NCI-H748 (cell line): ENCODE results near the gene CSNK1G1.
A peak's percentile ranks its signal among the peaks of the same experiment; 100 is the strongest.
"Not testable (repeated sequence)": the region's sequence is repeated elsewhere in the genome, so short reads cannot be mapped to it uniquely, and the experiment has no call there.

Experiments
- DNase-seq: peaks from one replicate; lab custom pipeline; 2025; ENCODE audit not compliant: unreplicated experiment; lab: John Stamatoyannopoulos, UW

The CSNK1G1 gene

DNA sequence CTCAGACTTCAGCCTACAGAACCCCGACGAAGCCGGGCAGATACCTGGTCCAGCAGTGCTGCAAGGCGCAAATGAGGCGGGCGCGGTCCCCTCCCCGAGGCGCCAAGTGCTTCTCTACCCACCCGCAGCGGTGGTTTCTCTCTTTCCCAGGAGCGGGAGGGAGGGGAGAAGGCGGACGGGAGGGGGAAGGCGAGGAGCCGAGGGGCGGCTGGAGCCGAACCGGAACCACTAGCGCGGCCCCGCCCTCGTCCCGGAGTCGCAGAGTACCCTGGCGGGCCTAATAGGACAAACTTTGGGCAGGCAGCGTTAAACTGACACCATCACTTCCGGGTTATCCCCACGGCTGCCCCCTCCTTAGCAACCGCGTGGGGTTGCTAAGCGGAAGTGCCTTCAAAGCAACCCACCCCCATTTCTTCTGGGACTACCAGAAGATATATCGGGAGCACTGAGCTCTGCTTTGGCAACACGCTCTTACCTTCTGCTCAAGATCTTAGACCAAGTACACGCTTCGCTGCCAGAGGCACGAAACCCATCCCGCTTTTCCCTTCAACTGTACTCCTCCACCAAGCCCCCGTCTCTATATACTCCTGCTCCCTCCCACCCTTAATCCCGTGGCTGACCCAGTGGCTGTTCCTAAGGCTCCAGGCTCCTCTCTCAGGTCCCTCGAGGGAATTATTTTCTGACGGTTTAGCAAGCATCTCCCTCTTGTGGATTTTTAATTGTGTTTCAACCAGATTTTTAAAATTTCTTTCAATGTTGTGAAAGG is at the start of gene CSNK1G1:
Gene CSNK1G1, minus strand, starts transcription at position 230 of the 766 bp plus-strand sequence. CDS start 55,674 bp downstream, outside the sequence.
- peak; percentile 94 for DNase-seq

DNA sequence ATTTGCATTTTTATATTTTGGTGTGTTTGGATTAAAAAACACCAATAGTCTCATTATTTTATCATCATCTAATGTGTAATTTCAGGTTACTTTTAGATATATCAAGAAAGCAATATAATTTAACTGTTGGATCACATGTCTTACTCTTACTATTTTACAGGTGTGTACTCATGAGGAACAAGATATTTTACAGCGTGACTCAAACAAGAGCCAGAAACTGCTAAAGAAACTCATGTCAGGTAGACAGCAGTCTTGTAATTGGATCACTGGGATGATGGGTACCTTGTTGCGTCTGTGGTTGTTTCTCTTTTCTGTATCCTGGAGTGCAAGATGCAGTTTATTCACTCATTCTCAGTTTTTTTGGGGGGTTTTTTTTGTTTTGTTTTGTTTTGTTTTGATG is 44.6 kb upstream of the CSNK1G1 start:
- no peak for DNase-seq

DNA sequence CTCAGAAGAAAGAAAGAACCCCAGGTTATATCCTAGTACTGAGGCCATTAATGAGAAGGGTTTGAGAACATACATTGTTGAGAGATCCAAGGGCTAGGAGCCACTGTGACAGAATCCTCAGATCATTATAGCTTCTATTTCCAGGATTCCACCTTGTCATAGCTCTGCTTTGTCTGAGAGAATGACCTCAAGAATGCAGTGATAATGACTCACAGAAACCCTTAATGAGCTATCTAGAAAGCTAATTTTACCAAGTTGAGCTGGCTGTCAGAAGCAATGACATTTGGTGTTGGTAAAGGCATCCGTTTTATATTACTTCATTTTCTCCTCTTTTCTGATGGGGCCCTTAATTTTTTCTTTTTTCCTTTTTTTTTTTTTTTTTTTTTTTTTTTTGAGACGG is 42.6 kb upstream of the CSNK1G1 start:
- no peak for DNase-seq

DNA sequence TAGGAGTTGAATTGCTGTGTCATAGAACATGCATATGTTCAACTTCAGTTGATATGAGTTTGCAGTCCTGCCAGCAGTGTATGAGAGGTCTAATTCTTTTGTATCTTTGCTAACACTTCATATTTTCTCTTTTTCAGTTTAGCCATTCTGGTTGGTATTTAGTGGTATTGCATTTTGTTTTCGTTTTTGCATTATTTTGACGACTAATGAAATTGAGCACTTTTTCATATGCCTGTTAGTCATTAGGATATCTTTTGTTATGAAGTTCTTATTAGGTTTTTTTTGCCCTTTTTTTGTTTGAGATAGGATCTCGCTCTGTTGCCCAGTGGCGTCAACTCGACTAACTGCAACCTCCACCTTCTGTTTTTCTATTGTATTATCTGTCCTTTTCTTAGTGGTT is 40.8 kb upstream of the CSNK1G1 start:
- no peak for DNase-seq

DNA sequence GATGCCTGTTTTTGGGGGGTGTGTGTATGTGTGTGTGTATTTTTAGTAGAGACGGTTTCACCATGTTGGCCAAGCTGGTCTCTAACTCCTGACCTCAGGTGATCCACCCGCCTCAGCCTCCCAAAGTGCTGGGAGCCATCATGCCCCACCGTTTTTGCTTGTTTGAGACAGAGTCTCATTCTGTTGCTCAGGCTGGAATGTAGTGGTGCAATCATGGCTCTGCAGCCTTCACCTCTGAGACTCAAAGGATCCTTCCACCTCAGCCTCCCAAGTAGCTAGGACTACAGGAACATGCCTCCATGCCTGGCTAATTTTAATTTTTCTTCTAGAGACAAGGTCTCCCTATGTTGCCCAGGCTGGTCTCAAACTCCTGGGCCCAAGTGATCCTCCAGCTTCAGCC is 36.5 kb upstream of the CSNK1G1 start:
- DNase-seq: not testable (repeated sequence)

DNA sequence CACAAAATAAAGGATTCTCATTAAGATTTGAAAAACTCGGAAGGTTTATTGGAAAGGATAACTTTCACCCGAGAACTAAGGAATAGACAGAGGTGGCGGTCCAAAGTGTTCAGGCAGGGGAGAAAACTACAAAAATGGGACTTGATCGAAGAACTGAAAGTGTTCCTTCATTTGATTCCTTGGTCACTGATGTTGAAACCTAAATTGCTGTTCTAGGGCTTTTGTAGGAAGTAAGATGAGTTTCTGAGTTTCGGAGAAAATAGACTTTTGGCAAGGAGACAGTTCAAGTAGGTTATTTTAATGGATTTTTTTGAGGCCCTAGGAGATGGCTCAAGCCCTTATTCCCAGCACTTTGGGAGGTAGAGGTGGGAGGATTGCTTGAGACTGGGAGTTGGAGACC is 33.1 kb upstream of the CSNK1G1 start:
- no peak for DNase-seq

DNA sequence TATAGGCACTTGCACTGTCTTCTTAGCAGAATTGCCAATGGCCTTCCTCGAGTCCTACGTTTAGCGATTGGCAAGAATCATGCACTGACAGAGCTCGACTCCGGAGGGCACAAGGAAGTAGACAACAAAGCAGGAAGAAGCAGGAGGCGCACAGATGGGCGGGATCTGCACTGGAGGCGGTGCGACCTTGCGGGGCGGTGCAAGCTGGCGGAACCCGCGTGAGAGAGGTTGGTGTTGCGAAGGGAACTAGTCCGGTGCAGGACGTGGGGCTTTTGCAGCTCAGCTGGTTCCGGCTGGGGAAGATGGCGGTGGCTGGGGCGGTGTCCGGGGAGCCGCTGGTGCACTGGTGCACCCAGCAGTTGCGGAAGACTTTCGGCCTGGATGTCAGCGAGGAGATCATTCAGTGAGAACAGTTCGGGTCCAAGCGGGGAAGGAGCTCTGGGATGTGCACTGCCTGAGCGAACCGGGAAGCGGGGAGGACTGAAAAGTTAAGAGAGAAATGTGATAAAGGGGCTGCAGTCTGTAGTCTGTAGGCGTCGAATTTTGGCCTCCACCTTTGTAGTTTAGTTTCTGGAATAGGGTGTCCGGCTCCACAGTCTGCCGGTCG is 31.7 kb upstream of the CSNK1G1 start, which contains the start of gene TRIP4:
Gene TRIP4, plus strand, starts transcription at position 275 of the 607 bp plus-strand sequence. Its CDS starts 28 bp downstream, at position 303.
- DNase-seq: peak; percentile 94

DNA sequence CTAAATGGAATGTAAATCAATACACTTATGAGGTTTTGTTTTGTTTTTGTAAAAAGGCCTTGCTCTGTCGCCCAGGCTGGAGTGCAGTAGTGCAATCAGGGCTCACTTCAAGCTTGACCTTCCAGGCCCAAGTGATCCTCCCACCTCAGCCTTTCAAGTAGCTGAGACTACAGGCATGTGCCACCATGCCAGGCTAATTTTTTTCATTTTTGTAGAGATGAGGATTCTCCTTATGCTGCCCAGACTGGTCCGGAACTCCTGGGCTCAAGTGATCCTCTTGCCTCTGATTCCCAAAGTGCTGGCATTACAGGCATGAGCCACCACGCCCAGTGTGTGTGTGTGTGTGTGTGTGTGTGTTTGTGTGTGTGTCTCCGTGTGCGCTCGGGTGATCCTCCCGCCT is 30.3 kb upstream of the CSNK1G1 start:
- no peak for DNase-seq

DNA sequence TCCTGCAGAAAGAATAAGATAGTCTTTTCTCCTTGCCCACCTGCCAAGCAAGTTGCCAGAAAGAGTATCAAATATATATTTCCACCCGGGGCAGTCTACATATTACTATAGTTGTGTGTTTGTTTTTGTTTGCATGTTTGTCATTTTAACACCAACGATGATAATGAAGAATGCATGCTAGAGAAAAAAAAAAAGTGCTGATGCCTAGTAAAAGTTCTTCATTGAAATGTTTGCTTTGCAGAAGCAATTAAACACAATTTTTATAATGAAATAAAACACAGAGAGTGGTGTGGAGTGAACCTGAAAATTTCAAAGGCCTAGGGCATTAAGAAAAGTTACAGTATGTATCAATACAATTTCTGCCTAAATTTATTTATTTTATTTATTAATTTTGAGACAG is 27.8 kb upstream of the CSNK1G1 start:
- DNase-seq: no peak

DNA sequence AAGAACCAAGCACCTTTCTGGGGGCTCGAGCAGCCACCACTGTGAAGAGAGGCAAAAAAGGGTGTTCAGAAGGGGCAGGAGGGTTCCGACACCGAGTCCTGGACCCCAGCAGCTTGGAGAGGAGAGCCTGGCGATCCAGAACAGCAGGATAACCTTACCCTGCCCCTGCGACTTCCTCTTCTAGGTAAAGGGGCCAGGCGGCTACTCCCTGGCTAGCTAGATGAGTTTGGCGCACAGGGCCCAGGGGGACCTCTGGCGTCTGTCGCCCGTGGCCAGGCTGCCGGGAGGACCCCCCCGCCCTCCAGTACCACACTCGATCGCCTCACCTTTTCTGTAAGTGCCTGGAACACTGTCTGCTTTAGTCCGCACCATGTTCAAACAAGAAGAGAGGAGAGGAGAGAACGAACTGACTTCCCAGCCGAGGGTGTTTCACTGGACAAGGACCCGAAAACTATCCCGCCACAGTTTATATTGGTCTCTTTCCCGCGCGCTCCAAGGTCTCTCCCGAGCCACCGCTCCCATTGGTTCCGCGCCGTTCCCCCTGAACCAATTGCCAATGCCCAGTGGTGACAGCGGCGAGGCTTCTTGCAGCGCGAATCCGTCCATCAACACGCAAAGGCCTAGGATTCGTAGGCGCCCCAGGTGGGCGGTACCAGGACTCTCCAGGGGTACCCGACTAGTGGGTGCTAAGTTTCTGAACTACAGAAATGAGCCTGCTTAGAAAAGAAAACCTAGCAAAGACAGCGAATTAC is 25.2 kb upstream of the CSNK1G1 start, which contains the start of gene PCLAF:
Gene PCLAF, minus strand, starts transcription at position 442 of the 752 bp plus-strand sequence. Its CDS starts 70 bp downstream, at position 372.
- DNase-seq: peak; percentile 94

DNA sequence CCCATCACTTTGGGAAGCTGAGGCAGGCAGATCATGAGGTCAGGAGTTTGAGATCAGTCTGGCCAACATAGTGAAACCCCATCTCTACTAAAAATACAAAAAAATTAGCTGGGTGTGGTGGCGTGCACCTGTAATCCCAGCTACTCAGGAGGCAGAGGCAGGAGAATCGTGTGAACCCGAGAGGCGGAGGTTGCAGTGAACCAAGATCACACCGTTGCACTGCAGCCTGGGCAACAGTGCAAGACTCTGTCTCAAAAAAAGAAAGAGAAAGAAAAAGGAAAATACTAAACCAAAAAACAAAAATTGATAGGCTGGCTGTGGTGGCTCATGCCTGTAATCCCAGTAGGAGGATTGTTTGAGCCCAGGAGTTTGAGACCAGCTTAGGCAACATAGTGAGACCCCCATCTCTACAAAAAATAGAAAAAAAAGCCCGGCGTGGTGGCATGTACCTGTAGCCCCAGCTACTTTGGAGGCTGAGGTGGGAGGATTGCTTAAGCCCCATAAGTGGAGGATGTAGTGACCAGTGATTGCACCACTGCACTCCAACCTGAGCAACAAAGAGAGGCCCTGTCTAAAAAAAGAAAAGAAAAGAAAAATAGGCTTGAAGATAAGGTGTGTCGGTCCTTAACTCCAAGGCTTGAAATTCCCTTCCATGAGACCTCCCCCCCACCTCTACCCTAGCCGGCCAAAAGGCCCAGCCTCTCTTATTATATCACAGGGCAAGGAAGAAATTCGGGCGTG is 24.3 kb upstream of the CSNK1G1 start:
- not testable (repeated sequence) for DNase-seq

DNA sequence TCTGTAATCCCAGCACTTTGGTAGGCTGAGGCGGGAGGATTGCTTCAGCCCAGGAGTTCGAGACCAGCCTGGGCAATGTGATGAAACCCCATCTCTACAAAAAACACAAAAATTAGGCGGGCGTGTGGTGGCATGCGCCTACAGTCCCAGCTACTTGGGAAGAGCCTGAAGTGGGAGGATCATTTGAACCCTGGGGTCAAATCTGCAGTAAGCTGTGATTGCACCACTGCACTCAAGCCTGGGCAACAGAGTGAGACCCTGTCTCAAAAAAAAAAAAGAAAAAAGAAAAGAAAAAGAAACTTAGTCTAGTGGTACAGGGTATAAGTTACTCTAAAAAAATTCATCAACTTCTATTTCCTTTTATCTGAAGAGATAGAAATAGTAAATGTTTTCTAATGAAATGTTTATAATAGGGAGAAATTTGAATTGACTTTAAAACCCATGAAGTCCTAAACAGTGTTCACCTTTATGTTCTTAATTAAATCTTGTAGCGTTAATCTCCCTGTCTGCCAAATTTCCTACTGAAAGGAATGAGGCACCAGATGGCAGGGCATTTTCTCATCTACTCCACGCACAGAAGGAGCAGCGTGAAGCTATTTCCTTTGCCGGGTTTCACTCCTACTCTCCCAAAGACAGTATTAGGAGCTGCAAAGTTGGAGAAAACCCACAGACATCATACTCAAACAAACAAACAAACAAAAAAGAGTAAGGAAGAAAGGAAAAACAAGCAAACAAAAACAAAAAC is 23.4 kb upstream of the CSNK1G1 start:
- no peak for DNase-seq

DNA sequence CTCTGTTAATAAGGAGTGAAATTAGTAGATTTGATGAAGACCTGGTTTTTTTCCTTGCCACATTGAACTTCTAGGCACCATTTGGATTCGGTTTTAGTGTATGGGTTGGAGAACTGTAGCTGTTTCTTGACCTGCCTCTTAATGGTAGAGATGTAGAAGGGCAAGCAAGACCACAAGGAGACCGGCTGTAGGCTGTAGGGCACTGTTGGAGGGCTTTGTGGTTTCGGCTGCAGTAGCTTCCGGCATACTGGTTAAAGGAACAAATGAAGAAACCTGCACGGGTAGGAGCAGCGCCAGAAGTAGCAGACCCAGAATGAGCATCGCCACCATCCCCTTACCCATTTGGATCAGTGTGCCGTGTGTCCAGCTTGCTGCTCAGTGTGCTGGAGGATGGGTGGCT is 17.4 kb upstream of the CSNK1G1 start:
- DNase-seq: no peak

DNA sequence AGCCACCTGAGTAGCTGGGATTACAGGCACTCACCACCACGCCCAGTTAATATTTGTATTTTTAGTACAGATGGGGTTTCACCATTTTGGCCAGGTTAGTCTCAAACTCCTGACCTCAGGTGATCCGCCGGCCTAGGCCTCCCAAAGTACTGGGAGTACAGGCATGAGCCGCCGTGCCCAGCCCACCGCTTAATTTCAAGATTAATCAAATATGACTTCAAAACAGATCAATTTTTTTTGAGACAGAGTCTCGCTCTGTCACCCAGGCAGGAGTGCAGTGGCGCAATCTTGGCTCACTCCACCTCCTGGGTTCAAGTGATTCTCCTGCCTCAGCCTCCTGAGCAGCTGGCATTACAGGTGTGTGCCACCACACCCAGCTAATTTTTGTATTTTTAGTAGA is 15.4 kb upstream of the CSNK1G1 start:
- DNase-seq: not testable (repeated sequence)

DNA sequence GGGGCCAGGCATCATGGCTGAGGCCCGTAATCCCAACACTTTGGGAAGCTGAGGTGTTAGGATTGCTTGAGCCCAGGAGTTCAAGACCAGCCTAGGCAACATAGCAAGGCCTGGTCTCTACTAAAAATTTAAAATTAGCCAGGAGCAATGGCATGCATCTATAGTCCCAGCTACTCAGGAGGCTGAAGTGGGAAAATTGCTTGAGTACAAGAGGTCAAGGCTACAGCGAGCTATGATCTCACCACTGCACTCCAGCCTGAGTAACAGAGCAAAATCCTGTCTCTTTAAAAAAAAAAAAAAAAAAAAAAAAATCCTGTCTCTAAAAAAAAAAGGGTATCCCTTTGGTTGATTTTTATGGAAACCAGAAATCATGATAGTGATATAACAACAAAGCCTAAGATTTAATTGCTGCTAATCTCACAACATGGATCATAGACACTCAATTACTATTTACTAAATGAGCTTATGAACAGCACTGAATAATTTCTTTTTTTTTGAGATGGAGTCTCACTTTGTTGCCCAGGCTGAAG is 13.2 kb upstream of the CSNK1G1 start:
- no peak for DNase-seq

DNA sequence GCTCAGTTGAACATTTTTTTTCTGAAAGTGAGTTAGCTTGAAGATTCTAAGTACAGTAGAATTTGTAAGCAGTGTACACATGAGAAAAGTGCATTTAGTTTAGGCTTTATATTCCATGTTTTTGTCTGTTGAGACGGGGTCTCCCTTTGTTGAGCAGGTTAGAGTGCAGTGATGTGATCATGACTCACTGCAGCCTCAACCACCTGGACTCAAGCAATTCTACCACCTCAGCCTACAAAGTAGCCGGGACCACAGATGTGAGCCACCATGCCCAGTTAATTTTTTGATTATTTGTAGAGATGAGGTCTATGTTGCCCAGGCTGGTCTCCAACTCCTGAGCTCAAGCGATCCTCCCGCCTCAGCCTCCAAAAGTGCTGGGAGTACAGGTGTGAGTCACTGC is 5.3 kb upstream of the CSNK1G1 start:
- DNase-seq: no peak

DNA sequence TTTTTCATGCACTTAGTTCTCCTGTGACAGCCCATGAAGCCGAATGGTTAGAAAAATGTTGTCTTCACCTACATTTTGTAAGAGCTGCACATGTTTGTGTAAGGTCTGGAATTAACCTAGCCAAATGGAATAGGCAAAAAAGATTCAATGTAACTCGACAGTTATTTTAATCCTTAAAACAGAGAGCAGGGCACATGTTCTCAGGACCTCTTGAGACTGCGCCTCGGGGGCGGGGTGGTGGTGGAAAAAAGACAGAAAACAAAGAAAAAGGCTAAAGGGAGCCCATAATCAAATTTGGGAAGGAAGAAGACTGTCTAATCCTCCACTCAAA is 702 bp upstream of the CSNK1G1 start:
- no peak for DNase-seq

DNA sequence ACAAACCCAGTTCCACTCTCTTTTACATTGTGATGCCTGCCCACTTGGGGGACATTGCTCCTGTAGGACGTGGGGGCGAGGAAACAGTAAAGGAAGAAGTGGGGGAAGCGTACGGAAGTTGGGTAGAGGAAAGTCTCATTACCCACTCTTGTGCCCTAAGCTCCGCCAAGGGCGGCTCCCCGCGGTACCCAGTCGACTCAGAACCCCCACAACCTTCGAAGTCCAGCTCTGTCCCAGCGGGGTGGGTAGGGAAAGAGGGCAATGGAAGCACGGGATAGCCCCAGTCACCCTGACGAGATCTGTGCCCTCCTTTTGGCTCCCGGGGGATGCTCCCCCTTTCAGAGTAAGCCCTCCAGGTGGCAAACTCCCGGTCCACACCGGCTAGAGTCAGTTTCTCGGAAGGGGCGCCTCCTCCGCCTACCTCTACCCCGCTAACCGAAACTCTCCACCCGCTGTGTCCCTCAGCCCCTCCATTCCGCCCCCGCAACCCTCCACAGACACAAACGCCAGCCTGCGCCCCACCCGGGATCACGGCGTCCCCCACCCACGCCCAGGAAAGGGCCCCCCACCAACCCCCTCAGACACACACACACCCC is 527 bp downstream of the CSNK1G1 start:
- peak; percentile 15 for DNase-seq

DNA sequence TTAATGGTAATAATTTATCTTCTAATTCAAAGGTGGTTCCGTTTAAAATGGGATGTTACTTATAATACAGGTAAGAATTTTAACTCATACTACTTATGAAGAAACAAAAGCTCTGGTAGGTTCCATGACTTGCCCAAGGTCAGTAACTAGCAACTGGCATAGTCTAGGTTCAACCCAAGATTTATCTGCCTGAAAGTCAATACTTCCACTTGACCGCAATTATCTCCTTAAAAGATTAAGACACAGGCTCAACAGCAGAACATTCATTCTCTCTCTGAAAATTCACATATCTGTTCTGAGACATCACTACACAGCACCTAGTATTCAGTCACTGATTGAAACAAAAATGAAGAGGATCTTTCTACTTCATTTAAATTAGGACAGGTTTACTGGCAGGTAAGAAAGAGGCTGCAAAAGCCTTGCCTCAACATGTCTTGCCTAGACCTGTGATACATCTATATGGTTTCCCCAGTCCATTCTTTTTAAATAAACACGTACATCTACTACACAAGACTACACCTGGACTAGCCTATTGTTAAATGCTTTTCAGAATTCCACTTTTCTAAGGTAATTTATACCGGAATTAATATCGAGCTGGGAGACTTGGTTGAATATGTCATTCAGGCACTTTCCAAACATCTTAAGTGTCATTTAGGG is 1.2 kb downstream of the CSNK1G1 start:
- DNase-seq: no peak
